Endothelial cell of umbilical vein (primary cell): ENCODE measurements around the gene ATP12A. TPM values are rescaled to one million over a fixed set of nuclear protein-coding genes. Genes with fewer than 3 reads are reported as not detected.

Experiments
- BruUV-seq: library from RNA; stranded (reverse); fragments of 400-500 nt; replicated peaks from 2 replicates; lab custom pipeline; 2021; lab: Mats Ljungman, UMichigan
- CTCF ChIA-PET: fragments of 300-600, 350-600 bp; sonication (Branson Sonifier 250); formaldehyde crosslinking; loops from one replicate; lab custom pipeline; 2021; ENCODE audit warnings: antibody characterized with exemption, inconsistent platforms; lab: Charles Lee
- POLR2A ChIA-PET: fragments of 300-600, 350-600 bp; sonication (Branson Sonifier 250); formaldehyde crosslinking; loops from one replicate; lab custom pipeline; 2021; ENCODE audit warnings: antibody characterized with exemption, inconsistent platforms; lab: Charles Lee
- DNase-seq: peaks from one replicate; pipeline ENCODE4 v3.0.0-alpha.2; 2011; ENCODE audit warnings: low read depth, low spot score
- FAIRE-seq: peaks from 2 replicates; lab custom pipeline; 2011; peaks lifted over from hg19 to GRCh38; lab: Jason Lieb, UNC
- H2AFZ ChIP-seq: 2 replicates; pipeline ENCODE4 v1.6.0; 2012; ENCODE audit warnings: low read depth, low read length, control low read depth, inconsistent platforms
- H3K27ac ChIP-seq: 2 replicates; pipeline ENCODE4 v1.5.1; 2011; ENCODE audit warnings: low read depth, mild to moderate bottlenecking, control low read depth, low read length, moderate library complexity; ENCODE audit not compliant: insufficient read depth
- H3K27me3 ChIP-seq, 2 experiments: 2 replicates each; pipeline versions ENCODE4 v1.6.0 to v1.6.1; 2011; ENCODE audit warnings: low read length in 2 of 2, mixed read lengths in 1 of 2; ENCODE audit not compliant: control insufficient read depth in 2 of 2, insufficient read depth in 2 of 2
- H3K36me3 ChIP-seq, 2 experiments: 2 replicates in 1 of 2; 3 replicates in 1 of 2; pipeline ENCODE4 v1.5.1; 2011; ENCODE audit warnings: low read length in 2 of 2, mild to moderate bottlenecking in 1 of 2, moderate library complexity in 1 of 2; ENCODE audit not compliant: control insufficient read depth in 2 of 2, insufficient read depth in 2 of 2; ENCODE audit errors: extremely low read depth in 1 of 2
- H3K4me1 ChIP-seq: 3 replicates; pipeline ENCODE4 v1.5.1; 2011; ENCODE audit warnings: mild to moderate bottlenecking, low read length; ENCODE audit not compliant: control insufficient read depth, insufficient read depth; ENCODE audit errors: extremely low read depth
- H3K4me2 ChIP-seq: 2 replicates; pipeline ENCODE4 v1.6.1; 2011; ENCODE audit warnings: low read length, control low read depth, mixed read lengths; ENCODE audit not compliant: insufficient read depth
- H3K4me3 ChIP-seq, 3 experiments: fragments of 200-600 bp in 1 of 3; sonication (generic), shearing (Covaris generic) in 1 of 3; replicated peaks in 1 of 3; 2 replicates each; pipeline ENCODE4 v1.5.1; 2011 to 2016; ENCODE audit warnings: control low read depth in 3 of 3, low read length in 3 of 3, mild to moderate bottlenecking in 2 of 3, inconsistent platforms in 1 of 3, low read depth in 1 of 3, moderate library complexity in 1 of 3; ENCODE audit not compliant: insufficient read depth in 1 of 3
- H3K79me2 ChIP-seq: 2 replicates; pipeline ENCODE4 v1.6.0; 2012; ENCODE audit warnings: low read length, inconsistent platforms; ENCODE audit not compliant: control insufficient read depth, insufficient read depth
- H3K9ac ChIP-seq: replicated peaks from 2 replicates; pipeline ENCODE3; 2011; ENCODE audit warnings: low read length, control low read depth; ENCODE audit not compliant: insufficient read depth; ENCODE audit errors: extremely low read depth
- H3K9me1 ChIP-seq: replicated peaks from 3 replicates; pipeline ENCODE4 v1.6.0; 2011; ENCODE audit warnings: mild to moderate bottlenecking, low read length; ENCODE audit not compliant: control insufficient read depth, insufficient read depth; ENCODE audit errors: extremely low read depth
- H3K9me3 ChIP-seq: replicated peaks from 2 replicates; pipeline ENCODE4 v1.5.1; 2012; ENCODE audit warnings: low read length, inconsistent platforms; ENCODE audit not compliant: control insufficient read depth, insufficient read depth
- H4K20me1 ChIP-seq: replicated peaks from 2 replicates; pipeline ENCODE3; 2011; ENCODE audit warnings: mild to moderate bottlenecking, low read length; ENCODE audit not compliant: control insufficient read depth, insufficient read depth; ENCODE audit errors: extremely low read depth
- CTCF ChIP-seq, 2 donors: IDR thresholded peaks; 1 replicate in 1 of 2; 2 replicates in 1 of 2; pipeline ENCODE4 v1.5.1; 2011; ENCODE audit warnings: low read length in 2 of 2, mild to moderate bottlenecking in 2 of 2, moderate library complexity in 2 of 2, control low read depth in 1 of 2, inconsistent platforms in 1 of 2, low read depth in 1 of 2; ENCODE audit not compliant: insufficient read depth in 1 of 2; ENCODE audit errors: extremely low read depth in 1 of 2
- EZH2 ChIP-seq: IDR thresholded peaks from 2 replicates; pipeline ENCODE4 v1.6.1; 2012; ENCODE audit warnings: borderline replicate concordance, low read depth, mild to moderate bottlenecking, moderate library complexity, low read length, inconsistent platforms; ENCODE audit not compliant: severe bottlenecking
- FOS ChIP-seq: IDR thresholded peaks from 2 replicates; pipeline ENCODE4 v1.6.1; 2011; ENCODE audit warnings: mild to moderate bottlenecking, low read length, moderate library complexity, borderline replicate concordance; ENCODE audit not compliant: insufficient read depth
- GATA2 ChIP-seq: IDR thresholded peaks from 2 replicates; pipeline ENCODE4 v1.7.0; 2011; ENCODE audit warnings: low read depth, mild to moderate bottlenecking, moderate library complexity, mixed read lengths, low read length; ENCODE audit not compliant: insufficient read length, insufficient read depth
- JUN ChIP-seq: IDR thresholded peaks from 2 replicates; pipeline ENCODE4 v1.6.1; 2011; ENCODE audit warnings: borderline replicate concordance, low read depth; ENCODE audit not compliant: insufficient read length, insufficient read depth
- MAX ChIP-seq: IDR thresholded peaks from 2 replicates; pipeline ENCODE4 v1.6.1; 2011; ENCODE audit not compliant: insufficient read depth, insufficient read length
- MYC ChIP-seq: IDR thresholded peaks from one replicate; pipeline ENCODE4 v1.6.1; 2011; ENCODE audit warnings: mild to moderate bottlenecking, low read depth, low read length
- POLR2A ChIP-seq: IDR thresholded peaks from 2 replicates; pipeline ENCODE4 v1.6.1; 2012; ENCODE audit warnings: low read depth, mild to moderate bottlenecking, control low read depth, low read length
- POLR2AphosphoS5 ChIP-seq: IDR thresholded peaks from 2 replicates; pipeline ENCODE4 v1.6.1; 2012; ENCODE audit warnings: low read depth, mild to moderate bottlenecking, control low read depth, low read length, moderate library complexity; ENCODE audit not compliant: insufficient read depth
- dilution Hi-C: fragments of 300-500 bp; cut with MboI; formaldehyde crosslinking; loops from one replicate; pipeline ENCODE4 v1.15.0; 2019; ENCODE audit warnings: low sequenced_read_pairs; ENCODE audit not compliant: extremely low pct_ligation_motif_present
- intact Hi-C: fragments of 100-400 bp; cut with micrococcal nuclease; formaldehyde crosslinking; loops from one replicate; pipeline ENCODE4 v1.10.0; 2022
- polyA plus RNA-seq, 4 experiments: library from polyadenylated mRNA; depleted of rRNA in 3 of 4; stranded (reverse) in 3 of 4; unstranded in 1 of 4; fragments of >200 nt; gene quantifications; 2 replicates each; pipeline versions ENCODE4 v1.2.1 to v1.2.3, GENCODE V29; 2011 to 2012; ENCODE audit warnings: missing spikeins in 1 of 4
- total RNA-seq: library from RNA; stranded (reverse); gene quantifications from 2 replicates; pipeline ENCODE4 v1.2.3, GENCODE V29; 2021

ATP12A gene
- total and polyA plus RNA-seq, 2 donors (not counting 3 experiments of a cell fraction or from before 2014, with no cell fraction given) = not detected

DNA sequence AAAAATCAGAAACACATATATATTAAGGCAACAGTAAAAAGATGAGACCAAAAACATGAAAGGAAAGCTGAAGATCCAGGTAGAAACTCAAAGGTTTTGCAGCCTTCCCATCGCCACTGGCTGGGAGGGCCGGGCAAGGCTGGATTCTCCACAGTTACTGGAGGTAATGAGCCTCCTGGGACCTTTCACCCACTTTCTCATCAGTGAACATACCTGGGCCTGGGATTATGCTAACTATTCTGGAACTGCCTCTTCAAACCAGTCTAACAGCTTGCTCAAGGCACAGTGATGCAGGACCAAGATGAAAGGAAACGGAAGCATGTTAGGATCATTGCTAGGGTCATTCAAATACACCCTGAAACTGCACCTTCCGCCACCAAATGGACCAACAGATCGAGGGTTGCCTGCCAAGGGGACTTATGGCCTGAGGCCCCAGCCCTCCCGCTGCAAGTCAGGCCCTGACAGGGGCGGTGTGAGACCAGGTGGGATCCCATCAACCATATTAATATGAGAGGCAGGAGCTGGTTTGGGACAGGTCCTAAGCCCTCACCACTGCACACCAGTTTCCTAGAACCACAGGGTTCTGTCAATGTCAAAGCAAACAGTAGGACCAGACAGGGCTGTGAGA is 28.4 kb upstream of the ATP12A start:
- Histone ChIP-seq H3K9me3 (no peaks in the 10 kb centered on the region), H3K9me1 (no peaks in the 10 kb centered on the region), H3K79me2 (no peaks in the 10 kb centered on the region), H2AFZ (no peak overlapping the region), H3K9ac (no peak overlapping the region), H4K20me1 (no peaks in the 10 kb centered on the region), H3K4me2 (no peak overlapping the region), H3K4me1 (no peaks in the 10 kb centered on the region), H3K36me3 (no peaks in the 10 kb centered on the region), H3K27ac (no peak overlapping the region), H3K27me3 (no peaks in the 10 kb centered on the region), H3K4me3 (no peak overlapping the region)
- TF ChIP-seq POLR2AphosphoS5 = no peak
- no peak for TF ChIP-seq CTCF (IDR thresholded peaks at IDR 0.05; ENCODE audit: extremely low read depth in 1 of 2, insufficient read depth in 1 of 2, low read depth in 1 of 2, low read length in 2 of 2)
- TF ChIP-seq FOS = no peak
- TF ChIP-seq EZH2 = no peak
- TF ChIP-seq GATA2 = no peak
- no peak for TF ChIP-seq MAX
- no peak for TF ChIP-seq JUN
- no peak for TF ChIP-seq MYC
- TF ChIP-seq POLR2A = no peak
- FAIRE-seq (no peak), DNase-seq (no peak)
- intact Hi-C loops = no loop called here
- BruUV-seq = no TSS peak
- ChIA-PET POLR2A (no interaction called here), CTCF (no interaction called here)
- dilution Hi-C loops = no loop called here
